ENCODE data around the gene PEX6. TPM values are rescaled to one million over a fixed set of nuclear protein-coding genes. Genes with fewer than 3 reads are reported as not detected.

Gene PEX6
- total and polyA plus RNA-seq, 2 of the 13 experiments (the other 11 are each of a cell fraction or from before 2014, with no cell fraction given): 5.1 to 6.7 TPM

GRCh38 chr6:42978487-42978838 lies 518 bp downstream of the PEX6 start (continued):
- TF ChIP-seq ZNF556 (CRISPR knock-in tag; IDR thresholded peaks at IDR 0.05; ENCODE audit: borderline replicate concordance) (peak; percentile 16; the same call in 1 of the 2 replicates), NR2F2 (IDR thresholded peaks at IDR 0.05; ENCODE audit: borderline replicate concordance, low read depth) (peak; percentile 11; the same call in 1 of the 2 replicates), ZC3H13 (CRISPR knock-in tag; IDR thresholded peaks at IDR 0.05) (peak; percentile 1), ZNF503 (CRISPR knock-in tag; IDR thresholded peaks at IDR 0.05) (0 out of 2 replicates have a peak, but pooled peaks have one; percentile 26), GABPA (IDR thresholded peaks at IDR 0.05; ENCODE audit: low read depth, low read length) (no peak), GABPA (CRISPR knock-in tag; IDR thresholded peaks at IDR 0.05; ENCODE audit: low read depth) (no peak), SMAD3 (CRISPR knock-in tag; IDR thresholded peaks at IDR 0.05) (no peak), IKZF1 (IDR thresholded peaks at IDR 0.05) (no peak), ZNF746 (CRISPR knock-in tag; IDR thresholded peaks at IDR 0.05) (0 out of 2 replicates have a peak, but pooled peaks have one; percentile 50), ZBTB7B (CRISPR knock-in tag; IDR thresholded peaks at IDR 0.05) (peak; percentile 9; the same call in 1 of the 2 replicates), ZNF530 (CRISPR knock-in tag; IDR thresholded peaks at IDR 0.05; ENCODE audit: low read depth) (0 out of 2 replicates have a peak, but pooled peaks have one; percentile 31), PHF21A (CRISPR knock-in tag; IDR thresholded peaks at IDR 0.05) (peak; percentile 61; the same call in 1 of the 2 replicates), MAFF (IDR thresholded peaks at IDR 0.05; ENCODE audit: low read depth, low read length) (no peak), RFX1 (IDR thresholded peaks at IDR 0.05) (no peak), ZFP36L2 (CRISPR knock-in tag; IDR thresholded peaks at IDR 0.05) (no peak), ZNF501 (CRISPR knock-in tag; IDR thresholded peaks at IDR 0.05) (no peak; the same call in 1 of the 2 replicates), PREB (CRISPR knock-in tag; IDR thresholded peaks at IDR 0.05) (0 out of 2 replicates have a peak, but pooled peaks have one; percentile 70), TEAD3 (CRISPR knock-in tag; optimal IDR thresholded peaks at IDR 0.05; ENCODE audit: borderline replicate concordance) (peak; percentile 1), ARID3A (IDR thresholded peaks at IDR 0.05; ENCODE audit: low read depth, low read length) (no peak), EEA1 (CRISPR knock-in tag; IDR thresholded peaks at IDR 0.05; ENCODE audit: borderline replicate concordance) (0 out of 2 replicates have a peak, but pooled peaks have one; percentile 13), ZNF33A (CRISPR knock-in tag; IDR thresholded peaks at IDR 0.05; ENCODE audit: borderline replicate concordance) (no peak), CEBPG (CRISPR knock-in tag; IDR thresholded peaks at IDR 0.05) (no peak), PHF8 (CRISPR knock-in tag; IDR thresholded peaks at IDR 0.05) (no peak), JUN (CRISPR knock-in tag; IDR thresholded peaks at IDR 0.05) (no peak), ATF4 (CRISPR knock-in tag; IDR thresholded peaks at IDR 0.05) (no peak), ATF2 (CRISPR knock-in tag; IDR thresholded peaks at IDR 0.05) (no peak), RFXAP (CRISPR knock-in tag; IDR thresholded peaks at IDR 0.05; ENCODE audit: borderline replicate concordance) (0 out of 2 replicates have a peak, but pooled peaks have one; percentile 9)

Measured in HepG2 (cell line).